IMR-90 (cell line): ENCODE measurements around the gene CPSF2. TPM values are rescaled to one million over a fixed set of nuclear protein-coding genes. Genes with fewer than 3 reads are reported as not detected.

Source experiments
- ATAC-seq: fragments of 200-7000 bp; cut with Tn5 transposase; 2 replicates; pipeline ENCODE4 v1.9.1; 2020; ENCODE audit warnings: low read depth, mild to moderate bottlenecking, moderate library complexity
- BruUV-seq: library from RNA; stranded (reverse); fragments of 400-500 nt; replicated peaks from 2 replicates; lab custom pipeline; 2021; lab: Mats Ljungman, UMichigan
- CTCF ChIA-PET: fragments of 300-600 bp; formaldehyde crosslinking; extraction: SDS; loops from one replicate; lab custom pipeline; 2021; ENCODE audit warnings: antibody characterized with exemption; lab: Yijun Ruan, JAX
- POLR2A ChIA-PET: fragments of 300-600 bp; sonication (Branson Sonifier 250); formaldehyde crosslinking; loops from one replicate; lab custom pipeline; 2022; ENCODE audit warnings: antibody characterized with exemption; ENCODE audit not compliant: unreplicated experiment; lab: Charles Lee
- DNase-seq: peaks from one replicate; pipeline ENCODE4 v3.0.0; 2013
- H2AFZ ChIP-seq: replicated peaks from 2 replicates; pipeline ENCODE3; 2013; ENCODE audit warnings: low read length, mild to moderate bottlenecking; ENCODE audit not compliant: poor library complexity
- H2AK5ac ChIP-seq: 2 replicates; pipeline ENCODE4 v1.6.1; 2013; ENCODE audit warnings: low read depth, low read length, inconsistent platforms
- H2AK9ac ChIP-seq: replicated peaks from 2 replicates; pipeline ENCODE3; 2013; ENCODE audit warnings: mild to moderate bottlenecking, low read depth, low read length, moderate library complexity; ENCODE audit not compliant: poor library complexity
- H2BK120ac ChIP-seq: 2 replicates; pipeline ENCODE4 v1.6.1; 2013; ENCODE audit warnings: low read depth, low read length, inconsistent platforms
- H2BK15ac ChIP-seq: 3 replicates; pipeline ENCODE4 v1.6.1; 2013; ENCODE audit warnings: low read depth, low read length, inconsistent platforms
- H2BK20ac ChIP-seq: 2 replicates; pipeline ENCODE4 v1.6.1; 2013; ENCODE audit warnings: low read depth, mild to moderate bottlenecking, inconsistent platforms, low read length, moderate library complexity
- H2BK5ac ChIP-seq: 2 replicates; pipeline ENCODE4 v1.6.1; 2013; ENCODE audit warnings: mild to moderate bottlenecking, low read depth, low read length, inconsistent platforms; ENCODE audit not compliant: poor library complexity, severe bottlenecking
- H3K14ac ChIP-seq: replicated peaks from 2 replicates; pipeline ENCODE4 v1.6.1; 2013; ENCODE audit warnings: low read depth, low read length, inconsistent platforms
- H3K18ac ChIP-seq: 2 replicates; pipeline ENCODE4 v1.6.1; 2013; ENCODE audit warnings: low read depth, low read length, control low read depth
- H3K23ac ChIP-seq: 2 replicates; pipeline ENCODE4 v1.6.1; 2013; ENCODE audit warnings: low read depth, low read length, inconsistent platforms
- H3K27ac ChIP-seq: 2 replicates; pipeline ENCODE4 v1.5.1; 2013; ENCODE audit warnings: mild to moderate bottlenecking, control low read depth, low read length; ENCODE audit not compliant: insufficient read depth
- H3K27me3 ChIP-seq: 2 replicates; pipeline ENCODE4 v1.6.1; 2013; ENCODE audit warnings: low read length; ENCODE audit not compliant: control insufficient read depth, insufficient read depth
- H3K36me3 ChIP-seq: 2 replicates; pipeline ENCODE4 v1.6.1; 2013; ENCODE audit warnings: low read length, mixed read lengths; ENCODE audit not compliant: control insufficient read depth, insufficient read depth
- H3K4ac ChIP-seq: 2 replicates; pipeline ENCODE4 v1.6.1; 2013; ENCODE audit warnings: low read depth, low read length, inconsistent platforms
- H3K4me1 ChIP-seq: 2 replicates; pipeline ENCODE4 v1.6.1; 2013; ENCODE audit warnings: low read length, mixed read lengths; ENCODE audit not compliant: control insufficient read depth, insufficient read depth
- H3K4me2 ChIP-seq: 2 replicates; pipeline ENCODE4 v1.6.1; 2013; ENCODE audit warnings: low read depth, mild to moderate bottlenecking, control low read depth, low read length, moderate library complexity
- H3K4me3 ChIP-seq: 2 replicates; pipeline ENCODE4 v1.5.1; 2013; ENCODE audit warnings: low read depth, mild to moderate bottlenecking, control low read depth, low read length, moderate library complexity; ENCODE audit not compliant: insufficient read depth
- H3K56ac ChIP-seq: 2 replicates; pipeline ENCODE4 v1.6.1; 2013; ENCODE audit warnings: low read length, inconsistent platforms; ENCODE audit not compliant: insufficient read depth; ENCODE audit errors: extremely low read depth
- H3K79me1 ChIP-seq, 2 experiments: 2 replicates each; pipeline ENCODE4 v1.6.1; 2013; ENCODE audit warnings: low read length in 2 of 2, inconsistent platforms in 1 of 2, low read depth in 1 of 2
- H3K9ac ChIP-seq: 2 replicates; pipeline ENCODE4 v1.6.1; 2013; ENCODE audit warnings: low read depth, low read length, control low read depth
- H3K9me1 ChIP-seq: 2 replicates; pipeline ENCODE4 v1.6.1; 2013; ENCODE audit warnings: low read length, inconsistent platforms; ENCODE audit not compliant: insufficient read depth
- H3K9me3 ChIP-seq: 2 replicates; pipeline ENCODE4 v1.6.1; 2013; ENCODE audit warnings: low read length; ENCODE audit not compliant: control insufficient read depth, insufficient read depth
- H4K20me1 ChIP-seq: 2 replicates; pipeline ENCODE4 v1.6.1; 2013; ENCODE audit warnings: low read length, inconsistent platforms; ENCODE audit not compliant: insufficient read depth
- H4K5ac ChIP-seq: 2 replicates; pipeline ENCODE4 v1.6.1; 2013; ENCODE audit warnings: mild to moderate bottlenecking, low read depth, low read length, control low read depth
- H4K8ac ChIP-seq, 2 experiments: 2 replicates each; pipeline ENCODE4 v1.6.1; 2013; ENCODE audit warnings: low read depth in 2 of 2, low read length in 2 of 2, control low read depth in 1 of 2, inconsistent platforms in 1 of 2
- H4K91ac ChIP-seq: 2 replicates; pipeline ENCODE4 v1.6.1; 2013; ENCODE audit warnings: low read depth, low read length, inconsistent platforms; ENCODE audit not compliant: insufficient read depth
- CEBPB ChIP-seq: IDR thresholded peaks from 2 replicates; pipeline ENCODE4 v1.6.1; 2012; ENCODE audit warnings: low read depth, low read length, improper control_type of control experiment
- CHD1 ChIP-seq: IDR thresholded peaks from 2 replicates; pipeline ENCODE4 v1.6.1; 2012; ENCODE audit warnings: low read depth, low read length, improper control_type of control experiment
- ELK1 ChIP-seq: fragments of 150-350 bp; IDR thresholded peaks from 2 replicates; pipeline ENCODE4 v1.6.1; 2016; ENCODE audit warnings: low read depth, mild to moderate bottlenecking, low read length, moderate library complexity, borderline replicate concordance
- MAFK ChIP-seq: IDR thresholded peaks from 2 replicates; pipeline ENCODE4 v1.6.1; 2012; ENCODE audit warnings: low read depth, low read length, improper control_type of control experiment
- MAZ ChIP-seq: IDR thresholded peaks from 2 replicates; pipeline ENCODE4 v1.6.1; 2012; ENCODE audit warnings: low read depth, mild to moderate bottlenecking, low read length, improper control_type of control experiment, moderate library complexity, borderline replicate concordance
- MXI1 ChIP-seq: IDR thresholded peaks from 2 replicates; pipeline ENCODE4 v1.6.1; 2012; ENCODE audit warnings: low read depth, mild to moderate bottlenecking, low read length, moderate library complexity, borderline replicate concordance
- NFE2L2 ChIP-seq: fragments of 150-350 bp; IDR thresholded peaks from 2 replicates; pipeline ENCODE4 v1.6.1; 2016; ENCODE audit warnings: low read depth, mild to moderate bottlenecking, low read length
- RAD21 ChIP-seq: IDR thresholded peaks from 2 replicates; pipeline ENCODE4 v1.6.1; 2012; ENCODE audit warnings: low read length, improper control_type of control experiment
- RCOR1 ChIP-seq: IDR thresholded peaks from 2 replicates; pipeline ENCODE4 v1.6.1; 2012; ENCODE audit warnings: mild to moderate bottlenecking, low read length, improper control_type of control experiment; ENCODE audit not compliant: insufficient replicate concordance
- WGBS, 2 experiments: methylation state at CpG; one replicate each; pipeline versions ENCODE4 v1.1.5 to v1.1.7; 2013; ENCODE audit warnings: missing lambda C conversion rate in 2 of 2; ENCODE audit not compliant: insufficient read length in 1 of 2; ENCODE audit errors: extremely low coverage in 2 of 2; 5-methylcytosine and 5-hydroxymethylcytosine counted together
- dilution Hi-C: fragments of 300-500 bp; cut with HindIII; formaldehyde crosslinking; loops from one replicate; pipeline ENCODE4 v1.14.3; 2018; ENCODE audit warnings: low sequenced_read_pairs; ENCODE audit not compliant: unreplicated experiment
- in situ Hi-C: fragments of 300-500 bp; cut with MboI; formaldehyde crosslinking; loops from 3 replicates; pipeline ENCODE4 v1.14.3; 2019; ENCODE audit warnings: low sequenced_read_pairs, inconsistent platforms, mixed read lengths
- intact Hi-C: fragments of 100-400 bp; cut with micrococcal nuclease; formaldehyde crosslinking; loops from 2 replicates; pipeline ENCODE4 v1.10.0; 2022
- polyA plus RNA-seq, 3 experiments: library from polyadenylated mRNA; depleted of rRNA; stranded (reverse); fragments of >200 nt; gene quantifications; 2 replicates each; pipeline ENCODE4 v1.2.3, GENCODE V29; 2012; ENCODE audit warnings: low replicate concordance in 1 of 3
- total RNA-seq: library from RNA; depleted of rRNA; stranded (reverse); fragments of >200 nt; gene quantifications from 2 replicates; pipeline ENCODE4 v1.2.3, GENCODE V29; 2012

The CPSF2 gene
- total and polyA plus RNA-seq, 2 of the 4 experiments (the other 2 are of a cell fraction) = 18.5 to 30.6 TPM

GRCh38 chr14:92215579-92215978, 93.8 kb downstream of the CPSF2 start:
- Histone ChIP-seq H2BK120ac (no peak overlapping the region), H3K9me3 (no peaks in the 10 kb centered on the region), H3K27me3 (peaks cover 2% of the 10 kb centered on the region), H3K4me1 (no peaks in the 10 kb centered on the region), H3K4ac (no peak overlapping the region), H2AK9ac (no peak overlapping the region), H2BK15ac (no peak overlapping the region), H2AK5ac (no peak overlapping the region), H3K14ac (no peak overlapping the region), H4K91ac (no peak overlapping the region), H3K36me3 (no peaks in the 10 kb centered on the region), H2BK5ac (no peak overlapping the region), H3K18ac (no peak overlapping the region), H3K79me1 (no peaks in the 10 kb centered on the region), H3K27ac (no peak overlapping the region), H4K5ac (no peak overlapping the region), H2AFZ (no peak overlapping the region), H3K4me3 (no peak overlapping the region), H4K8ac (no peak overlapping the region), H2BK20ac (no peak overlapping the region), H4K20me1 (no peaks in the 10 kb centered on the region), H3K4me2 (no peak overlapping the region), H3K9me1 (no peaks in the 10 kb centered on the region), H3K9ac (no peak overlapping the region), H3K56ac (no peak overlapping the region), H3K23ac (no peak overlapping the region)
- dilution Hi-C loops (no loop called here), in situ Hi-C loops (no loop called here), intact Hi-C loops (no loop called here)
- ChIA-PET CTCF (no interaction called here), POLR2A (no interaction called here)
- ATAC-seq (no peak), DNase-seq (no peak)
- BruUV-seq = no TSS peak
- WGBS, 2 experiments = 62% methylated on average over 3 of the region's 5 CpGs; no CpG with 5 or more reads in 1 of the 2 experiments
- TF ChIP-seq RAD21 (no peak), CEBPB (no peak), CHD1 (no peak), ELK1 (no peak), MAZ (no peak), MXI1 (no peak), MAFK (no peak), NFE2L2 (no peak), RCOR1 (no peak)
